Liver (tissue), 9 donors: Measurements from ENCODE around the gene MAP2K7. TPM values are rescaled to one million over a fixed set of nuclear protein-coding genes. Genes with fewer than 3 reads are reported as not detected.

Experiments used
- DNase-seq: peaks from one replicate; pipeline ENCODE4 v3.0.0-alpha.2; 2017; ENCODE audit warnings: low spot score
- H3K27ac ChIP-seq, 2 donors: one replicate each; pipeline ENCODE4 v1.7.0; 2013; ENCODE audit warnings: inconsistent platforms in 2 of 2, low read length in 2 of 2, control low read depth in 1 of 2, low read depth in 1 of 2, mild to moderate bottlenecking in 1 of 2
- H3K27me3 ChIP-seq, 4 donors: one replicate each; pipeline versions ENCODE4 v1.6.1 to v1.7.0; 2013; ENCODE audit warnings: low read length in 3 of 4, inconsistent platforms in 1 of 4, mild to moderate bottlenecking in 1 of 4, moderate library complexity in 1 of 4; ENCODE audit not compliant: control insufficient read depth in 4 of 4, insufficient read depth in 4 of 4
- H3K36me3 ChIP-seq, 4 donors: one replicate each; pipeline versions ENCODE4 v1.6.1 to v1.7.0; 2013; ENCODE audit warnings: low read length in 3 of 4, mild to moderate bottlenecking in 3 of 4, low read depth in 1 of 4, moderate library complexity in 1 of 4; ENCODE audit not compliant: control insufficient read depth in 4 of 4, insufficient read depth in 3 of 4
- H3K4me1 ChIP-seq, 4 donors: one replicate each; pipeline versions ENCODE4 v1.6.1 to v1.7.0; 2013; ENCODE audit warnings: low read length in 3 of 4, mild to moderate bottlenecking in 3 of 4, moderate library complexity in 1 of 4; ENCODE audit not compliant: control insufficient read depth in 4 of 4, insufficient read depth in 4 of 4
- H3K4me3 ChIP-seq, 3 donors: one replicate each; pipeline versions ENCODE4 v1.6.1 to v1.7.0; 2013; ENCODE audit warnings: low read length in 3 of 3, control low read depth in 1 of 3, low read depth in 1 of 3, mild to moderate bottlenecking in 1 of 3
- H3K9ac ChIP-seq, 2 donors: one replicate each; pipeline ENCODE4 v1.7.0; 2013; ENCODE audit warnings: low read length in 2 of 2, mild to moderate bottlenecking in 2 of 2, moderate library complexity in 2 of 2, control low read depth in 1 of 2, low read depth in 1 of 2
- H3K9me3 ChIP-seq, 4 donors: one replicate each; pipeline versions ENCODE4 v1.6.1 to v1.7.0; 2013; ENCODE audit warnings: low read length in 3 of 4; ENCODE audit not compliant: control insufficient read depth in 4 of 4
- CTCF ChIP-seq: fragments of 150-350 bp; IDR thresholded peaks from 2 replicates; pipeline ENCODE4 v1.5.1; 2017; ENCODE audit warnings: improper control_type of control experiment, low read depth, low read length; ENCODE audit not compliant: missing input control
- EGR1 ChIP-seq, 2 donors: IDR thresholded peaks; 2 replicates each; pipeline ENCODE4 v1.6.1; 2016 to 2018; ENCODE audit warnings: antibody characterized with exemption in 2 of 2, low read depth in 2 of 2
- FOXA1 ChIP-seq: IDR thresholded peaks from 2 replicates; pipeline ENCODE4 v1.6.1; 2016; ENCODE audit warnings: antibody characterized with exemption
- FOXA2 ChIP-seq: IDR thresholded peaks from 2 replicates; pipeline ENCODE4 v1.6.1; 2016; ENCODE audit warnings: antibody characterized with exemption
- GABPA ChIP-seq, 2 donors: IDR thresholded peaks in 1 of 2; conservative IDR thresholded peaks in 1 of 2; 2 replicates each; pipeline ENCODE4 v1.6.1; 2016; ENCODE audit warnings: antibody characterized with exemption in 2 of 2, mild to moderate bottlenecking in 1 of 2, moderate library complexity in 1 of 2
- HNF4A ChIP-seq, 2 donors: conservative IDR thresholded peaks; 2 replicates each; pipeline ENCODE4 v1.6.1; 2016; ENCODE audit warnings: antibody characterized with exemption in 2 of 2, mild to moderate bottlenecking in 2 of 2
- HNF4G ChIP-seq: IDR thresholded peaks from 2 replicates; pipeline ENCODE4 v1.6.1; 2016; ENCODE audit warnings: antibody characterized with exemption
- JUND ChIP-seq, 2 donors: IDR thresholded peaks; 2 replicates each; pipeline ENCODE4 v1.6.1; 2016; ENCODE audit warnings: antibody characterized with exemption in 2 of 2
- NR2F2 ChIP-seq: IDR thresholded peaks from 2 replicates; pipeline ENCODE4 v1.6.1; 2016; ENCODE audit warnings: antibody characterized with exemption
- RAD21 ChIP-seq, 2 donors: IDR thresholded peaks; 2 replicates each; pipeline ENCODE4 v1.6.1; 2016; ENCODE audit warnings: antibody characterized with exemption in 2 of 2, mild to moderate bottlenecking in 2 of 2
- REST ChIP-seq: IDR thresholded peaks from 2 replicates; pipeline ENCODE4 v1.6.1; 2016; ENCODE audit warnings: antibody characterized with exemption, mild to moderate bottlenecking
- RXRA ChIP-seq, 2 donors: IDR thresholded peaks; 2 replicates each; pipeline ENCODE4 v1.6.1; 2017 to 2018; ENCODE audit warnings: antibody characterized with exemption in 2 of 2, mild to moderate bottlenecking in 1 of 2
- SP1 ChIP-seq: IDR thresholded peaks from 2 replicates; pipeline ENCODE4 v1.6.1; 2018; ENCODE audit warnings: antibody characterized with exemption, mild to moderate bottlenecking
- TAF1 ChIP-seq: conservative IDR thresholded peaks from 2 replicates; pipeline ENCODE4 v1.6.1; 2016; ENCODE audit warnings: antibody characterized with exemption, mild to moderate bottlenecking
- YY1 ChIP-seq: IDR thresholded peaks from 2 replicates; pipeline ENCODE4 v1.6.1; 2016; ENCODE audit warnings: antibody characterized with exemption, mild to moderate bottlenecking
- WGBS: extraction: QIAGEN DNeasy Blood & Tissue Kit; methylation state at CpG from one replicate; pipeline ENCODE4 v1.1.7; 2013; 5-methylcytosine and 5-hydroxymethylcytosine counted together
- polyA plus RNA-seq, 2 donors: library from polyadenylated mRNA; stranded (reverse) in 1 of 2; unstranded in 1 of 2; fragments of 200-250 nt in 1 of 2; fragments of >200 nt in 1 of 2; fragmentation: Nextera tagmentation in 1 of 2; extraction: Ambion mirVana in 1 of 2; gene quantifications; one replicate each; pipeline versions ENCODE4 v1.2.1 to v1.2.3, GENCODE V29; 2013 to 2015
- total RNA-seq, 2 donors: library from RNA; depleted of rRNA; stranded (reverse); fragments of >200 nt; gene quantifications; one replicate each; pipeline ENCODE4 v1.2.3, GENCODE V29; 2014
- TF ChIP-seq, protein P1 (sequence below): IDR thresholded peaks from 2 replicates; pipeline ENCODE4 v1.6.1; 2016; ENCODE audit warnings: antibody characterized with exemption
- TF ChIP-seq, protein P2 (sequence below): IDR thresholded peaks from 2 replicates; pipeline ENCODE4 v1.6.1; 2016; ENCODE audit warnings: antibody characterized with exemption
- TF ChIP-seq, protein P3 (sequence below): IDR thresholded peaks from 2 replicates; pipeline ENCODE4 v1.6.1; 2016; ENCODE audit warnings: antibody characterized with exemption
- donor health status: healthy.
- donor health status: healthy.
- donor health status: healthy.
- donor health status: healthy.
- donor health status: healthy.

MAP2K7 gene
- total and polyA plus RNA-seq, 4 donors, result 3.0 to 11.7 (median 9.5) TPM

- Histone ChIP-seq H3K27me3 (no peaks in the 10 kb centered on the region), H3K9ac (no peak overlapping the region), H3K36me3 (no peaks in the 10 kb centered on the region), H3K9me3 (no peaks in the 10 kb centered on the region), H3K27ac (no peak overlapping the region), H3K4me1 (peaks cover 9 to 36% (median 25%) of the 10 kb centered on the region in 4 donors), H3K4me3 (no peak overlapping the region)
- TF ChIP-seq FOXA2 (no peak), TAF1 (no peak), JUND (IDR thresholded peaks at IDR 0.05) (no peak), YY1 (no peak), RXRA (IDR thresholded peaks at IDR 0.05) (no peak), NR2F2 (no peak), RAD21 (IDR thresholded peaks at IDR 0.05) (no peak), SP1 (no peak), GABPA (IDR thresholded peaks at IDR 0.05 in 1 of 2, conservative IDR thresholded peaks at IDR 0.05 in 1 of 2) (no peak), FOXA1 (no peak), HNF4A (conservative IDR thresholded peaks at IDR 0.05) (no peak), EGR1 (IDR thresholded peaks at IDR 0.05; ENCODE audit: low read depth in 2 of 2) (no peak), CTCF (no peak), HNF4G (no peak), REST (no peak)
- TF ChIP-seq, protein P1, sequence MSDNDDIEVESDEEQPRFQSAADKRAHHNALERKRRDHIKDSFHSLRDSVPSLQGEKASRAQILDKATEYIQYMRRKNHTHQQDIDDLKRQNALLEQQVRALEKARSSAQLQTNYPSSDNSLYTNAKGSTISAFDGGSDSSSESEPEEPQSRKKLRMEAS, result no peak
- TF ChIP-seq, protein P2, sequence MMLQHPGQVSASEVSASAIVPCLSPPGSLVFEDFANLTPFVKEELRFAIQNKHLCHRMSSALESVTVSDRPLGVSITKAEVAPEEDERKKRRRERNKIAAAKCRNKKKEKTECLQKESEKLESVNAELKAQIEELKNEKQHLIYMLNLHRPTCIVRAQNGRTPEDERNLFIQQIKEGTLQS, result no peak
- TF ChIP-seq, protein P3, sequence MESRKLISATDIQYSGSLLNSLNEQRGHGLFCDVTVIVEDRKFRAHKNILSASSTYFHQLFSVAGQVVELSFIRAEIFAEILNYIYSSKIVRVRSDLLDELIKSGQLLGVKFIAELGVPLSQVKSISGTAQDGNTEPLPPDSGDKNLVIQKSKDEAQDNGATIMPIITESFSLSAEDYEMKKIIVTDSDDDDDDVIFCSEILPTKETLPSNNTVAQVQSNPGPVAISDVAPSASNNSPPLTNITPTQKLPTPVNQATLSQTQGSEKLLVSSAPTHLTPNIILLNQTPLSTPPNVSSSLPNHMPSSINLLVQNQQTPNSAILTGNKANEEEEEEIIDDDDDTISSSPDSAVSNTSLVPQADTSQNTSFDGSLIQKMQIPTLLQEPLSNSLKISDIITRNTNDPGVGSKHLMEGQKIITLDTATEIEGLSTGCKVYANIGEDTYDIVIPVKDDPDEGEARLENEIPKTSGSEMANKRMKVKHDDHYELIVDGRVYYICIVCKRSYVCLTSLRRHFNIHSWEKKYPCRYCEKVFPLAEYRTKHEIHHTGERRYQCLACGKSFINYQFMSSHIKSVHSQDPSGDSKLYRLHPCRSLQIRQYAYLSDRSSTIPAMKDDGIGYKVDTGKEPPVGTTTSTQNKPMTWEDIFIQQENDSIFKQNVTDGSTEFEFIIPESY, result no peak
- WGBS, result 93% methylated on average over 21 of the region's 21 CpGs
- no peak for DNase-seq
These were observed 3.2 kb upstream of the MAP2K7 start for GRCh38 chr19:7900401-7900870.
